A673 (cell line): ENCODE measurements around the gene CRY1.

Experiments used
- EZH2 ChIP-seq: fragments of 200-600 bp; sonication (generic); IDR thresholded peaks from 2 replicates; pipeline ENCODE4 v1.6.1; 2017; ENCODE audit warnings: borderline replicate concordance, low read depth, mild to moderate bottlenecking, mixed read lengths, antibody characterized with exemption, low read length; ENCODE audit not compliant: poor library complexity, severe bottlenecking
- TF ChIP-seq, protein P1 (sequence below): fragments of 300-800, 200-600 bp; sonication (generic); conservative IDR thresholded peaks from 2 replicates; pipeline ENCODE4 v1.5.1; 2017; ENCODE audit warnings: low read depth, mild to moderate bottlenecking, antibody characterized with exemption, low read length, moderate library complexity, mixed read lengths

GRCh38 chr12:107107381-107107780 is 14.0 kb upstream of the CRY1 start:
- TF ChIP-seq, protein P1, sequence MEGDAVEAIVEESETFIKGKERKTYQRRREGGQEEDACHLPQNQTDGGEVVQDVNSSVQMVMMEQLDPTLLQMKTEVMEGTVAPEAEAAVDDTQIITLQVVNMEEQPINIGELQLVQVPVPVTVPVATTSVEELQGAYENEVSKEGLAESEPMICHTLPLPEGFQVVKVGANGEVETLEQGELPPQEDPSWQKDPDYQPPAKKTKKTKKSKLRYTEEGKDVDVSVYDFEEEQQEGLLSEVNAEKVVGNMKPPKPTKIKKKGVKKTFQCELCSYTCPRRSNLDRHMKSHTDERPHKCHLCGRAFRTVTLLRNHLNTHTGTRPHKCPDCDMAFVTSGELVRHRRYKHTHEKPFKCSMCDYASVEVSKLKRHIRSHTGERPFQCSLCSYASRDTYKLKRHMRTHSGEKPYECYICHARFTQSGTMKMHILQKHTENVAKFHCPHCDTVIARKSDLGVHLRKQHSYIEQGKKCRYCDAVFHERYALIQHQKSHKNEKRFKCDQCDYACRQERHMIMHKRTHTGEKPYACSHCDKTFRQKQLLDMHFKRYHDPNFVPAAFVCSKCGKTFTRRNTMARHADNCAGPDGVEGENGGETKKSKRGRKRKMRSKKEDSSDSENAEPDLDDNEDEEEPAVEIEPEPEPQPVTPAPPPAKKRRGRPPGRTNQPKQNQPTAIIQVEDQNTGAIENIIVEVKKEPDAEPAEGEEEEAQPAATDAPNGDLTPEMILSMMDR = no peak
- no peak for TF ChIP-seq EZH2
